Activated CD4-positive, alpha-beta T cell treated with anti-CD3 and anti-CD28 coated beads, Interleukin-2, amount 50 U/mL, for 1 hour (primary cell): Measurements from ENCODE around the gene UCN.
"Not testable (repeated sequence)": the region's sequence is repeated elsewhere in the genome, so short reads cannot be mapped to it uniquely, and the experiment has no call there.

Experiments
- DNase-seq: peaks from one replicate; pipeline ENCODE4 v3.0.0-alpha.2; 2020

Gene UCN

GRCh38 chr2:27313882-27314645, 5.8 kb upstream of the UCN start:
- no peak for DNase-seq

DNA sequence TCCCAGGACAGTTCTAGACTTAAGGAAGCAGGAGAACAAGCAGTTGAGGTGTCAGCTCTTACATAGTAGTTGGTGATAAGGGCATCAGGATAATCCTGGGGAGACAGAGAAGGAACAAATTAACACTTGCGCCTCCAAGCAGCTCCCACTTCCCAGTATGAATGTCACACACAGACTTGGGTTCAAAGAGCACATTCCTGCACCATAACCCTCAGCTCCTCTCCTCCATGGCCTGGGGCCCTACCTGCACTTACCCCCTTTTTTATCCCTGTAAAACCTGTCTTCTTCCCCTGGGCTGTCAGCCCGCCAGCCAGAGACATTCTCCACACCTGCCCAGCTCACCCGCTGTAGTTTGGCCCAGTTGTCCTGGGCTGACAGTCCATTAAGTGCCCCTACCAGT, 3.9 kb upstream of the UCN start:
- no peak for DNase-seq

GRCh38 chr2:27309651-27310050, 1.4 kb upstream of the UCN start:
- no peak for DNase-seq

GRCh38 chr2:27307545-27308358, 493 bp downstream of the UCN start:
- DNase-seq: no peak

- DNase-seq: no peak
Observed at GRCh38 chr2:27307287-27307544, 1.0 kb downstream of the UCN start.

GRCh38 chr2:27306573-27307286, 1.5 kb downstream of the UCN start:
- peak; percentile 26 for DNase-seq

DNA sequence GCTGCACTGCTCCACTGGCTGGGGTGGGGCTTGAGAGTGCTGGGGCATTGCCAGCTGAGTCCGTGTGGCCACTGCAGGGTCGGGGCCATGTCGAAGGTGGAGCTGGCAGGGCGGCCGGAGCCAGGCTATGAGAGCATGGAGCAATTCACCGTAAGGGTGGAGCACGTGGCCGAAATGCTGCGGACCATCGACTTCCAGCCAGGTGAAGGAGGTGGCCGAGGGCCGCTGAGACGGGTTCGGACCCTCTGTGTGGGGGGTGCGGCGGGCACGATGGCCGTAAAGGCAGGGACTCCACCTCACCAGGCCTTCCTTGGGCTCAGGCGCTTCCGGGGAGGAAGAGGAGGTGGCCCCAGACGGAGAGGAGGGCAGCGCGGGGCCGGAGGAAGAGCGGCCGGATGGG, 2.1 kb downstream of the UCN start:
- no peak for DNase-seq

- DNase-seq: no peak
Observed at GRCh38 chr2:27305516-27305915, 2.7 kb downstream of the UCN start.

DNA sequence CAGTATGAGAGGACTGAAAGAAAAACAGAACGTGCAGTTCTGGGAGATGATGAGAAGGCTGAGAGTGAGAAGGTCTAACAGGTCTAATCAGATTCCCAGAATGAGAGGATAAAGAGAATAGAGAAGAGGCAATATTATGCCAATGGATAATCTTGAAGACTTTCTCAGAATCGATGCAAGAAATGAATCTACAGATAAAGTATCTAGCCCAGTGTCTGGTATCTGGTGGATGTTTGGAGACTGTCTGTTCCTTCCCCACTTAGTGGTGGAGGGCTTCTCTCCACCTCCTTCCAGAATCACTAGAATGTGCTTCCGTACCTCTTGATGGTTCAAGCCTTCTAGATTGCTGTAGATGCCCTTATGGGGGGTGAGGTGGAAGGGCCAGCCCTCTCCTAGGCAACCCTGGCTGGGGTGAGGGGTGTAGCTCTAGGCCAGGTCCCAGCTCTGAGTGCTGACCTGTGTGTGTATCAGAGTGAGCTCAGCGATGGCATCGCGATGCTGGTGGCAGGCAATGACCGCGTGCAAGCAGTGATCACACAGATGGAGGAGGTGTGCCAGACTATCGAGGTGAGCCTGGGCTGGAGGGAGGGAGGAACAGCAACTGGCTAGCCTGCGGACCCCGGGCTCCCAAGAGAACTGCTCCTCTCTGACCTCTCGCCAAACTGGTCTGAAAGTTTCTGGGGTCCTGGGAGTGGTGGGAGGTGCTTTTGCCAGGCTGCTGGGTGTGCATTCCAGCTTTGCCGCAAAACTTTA, 3.6 kb downstream of the UCN start:
- no peak for DNase-seq

DNA sequence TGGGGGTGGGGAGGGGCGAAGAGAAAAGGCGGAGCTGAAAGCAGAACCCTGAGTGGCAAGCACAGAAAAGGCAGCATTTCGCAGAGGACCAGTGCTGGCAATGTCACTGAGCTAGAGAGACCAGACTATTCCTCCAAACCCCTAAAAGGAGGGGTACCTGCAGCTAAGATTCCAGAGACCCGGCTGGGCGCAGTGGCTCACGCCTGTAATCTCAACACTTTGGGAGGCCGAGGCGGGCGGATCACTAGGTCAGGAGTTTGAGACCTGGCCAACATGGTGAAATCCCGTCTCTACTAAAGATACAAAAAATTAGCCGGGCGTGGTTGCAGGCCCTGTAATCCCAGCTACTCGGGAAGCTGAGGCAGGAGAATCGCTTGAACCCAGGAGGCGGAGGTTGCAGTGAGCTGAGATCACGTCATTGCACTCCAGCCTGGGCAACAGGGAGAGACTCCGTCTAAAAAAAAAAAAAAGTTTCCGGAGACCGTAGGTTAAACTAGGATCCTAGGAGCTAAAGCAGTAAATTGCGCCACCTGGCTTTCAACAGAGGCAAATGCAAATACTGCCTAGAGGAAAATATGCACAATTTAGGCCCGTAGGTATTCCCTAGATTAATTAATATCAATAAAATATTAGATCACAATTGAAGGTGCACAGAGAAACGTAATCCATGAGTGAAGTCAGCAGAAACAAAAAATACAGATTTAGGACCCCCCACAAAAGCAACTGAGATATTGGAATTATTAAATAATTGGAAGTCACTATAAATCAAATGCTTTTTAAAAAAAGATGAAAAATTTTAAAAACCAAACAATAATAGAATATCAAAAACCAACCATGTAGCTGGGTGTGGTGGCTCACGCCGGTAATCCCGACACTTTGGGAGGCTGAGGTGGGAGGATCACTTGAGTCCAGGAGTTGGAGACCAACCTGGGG, 4.9 kb downstream of the UCN start:
- DNase-seq: no peak

DNA sequence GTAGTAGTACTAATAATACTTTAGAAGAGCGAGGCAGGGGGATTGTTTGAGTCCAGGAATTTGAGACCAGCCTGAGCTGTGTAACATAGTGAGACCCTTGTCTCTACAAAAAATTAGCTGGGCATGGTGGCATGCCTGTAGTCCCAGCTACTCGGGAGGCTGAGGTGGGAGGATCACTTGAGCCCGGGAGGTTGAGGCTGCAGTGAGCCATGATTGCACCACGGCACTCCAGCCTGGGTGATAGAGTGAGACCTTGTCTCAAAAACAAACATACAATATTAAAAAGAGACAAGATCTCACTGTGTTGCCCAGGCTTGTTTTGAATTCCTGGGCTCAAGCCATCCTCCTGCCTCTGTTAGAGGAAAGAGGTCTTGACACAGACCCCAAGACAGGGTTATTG, 7.6 kb downstream of the UCN start:
- not testable (repeated sequence) for DNase-seq

DNA sequence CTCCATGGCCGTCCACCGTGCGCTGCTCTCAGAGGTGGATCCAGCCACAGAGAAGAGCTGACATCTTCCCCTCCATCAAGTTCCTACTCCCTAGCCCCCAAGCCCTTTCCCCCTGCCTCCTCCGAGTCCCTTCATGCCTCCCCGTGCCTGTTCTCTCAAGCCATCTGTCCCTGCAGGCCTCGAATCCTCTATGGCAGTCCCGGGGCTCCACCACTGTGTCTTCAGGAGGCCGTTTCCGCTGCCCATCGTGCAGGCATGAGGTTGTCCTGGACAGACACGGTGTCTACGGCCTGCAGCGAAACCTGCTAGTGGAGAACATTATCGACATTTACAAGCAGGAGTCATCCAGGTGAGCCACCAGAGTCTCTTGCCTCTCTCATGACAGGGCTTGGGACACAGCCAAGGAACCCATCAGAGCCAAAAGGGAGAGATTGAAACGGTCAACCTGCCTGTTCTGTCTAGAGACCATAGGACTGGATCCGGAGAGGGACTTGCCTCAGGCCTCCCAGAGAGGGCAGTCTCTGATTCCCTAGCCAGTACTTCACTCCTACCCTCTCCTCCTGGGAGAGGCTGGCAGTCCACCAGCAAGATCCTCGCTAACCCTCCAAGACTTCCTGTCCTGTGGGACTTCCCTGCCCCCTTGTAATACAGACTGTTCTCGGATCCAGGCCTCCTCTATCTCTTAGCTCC, 9.7 kb downstream of the UCN start:
- DNase-seq: no peak

GRCh38 chr2:27297195-27297594, 11.1 kb downstream of the UCN start:
- DNase-seq: no peak

DNA sequence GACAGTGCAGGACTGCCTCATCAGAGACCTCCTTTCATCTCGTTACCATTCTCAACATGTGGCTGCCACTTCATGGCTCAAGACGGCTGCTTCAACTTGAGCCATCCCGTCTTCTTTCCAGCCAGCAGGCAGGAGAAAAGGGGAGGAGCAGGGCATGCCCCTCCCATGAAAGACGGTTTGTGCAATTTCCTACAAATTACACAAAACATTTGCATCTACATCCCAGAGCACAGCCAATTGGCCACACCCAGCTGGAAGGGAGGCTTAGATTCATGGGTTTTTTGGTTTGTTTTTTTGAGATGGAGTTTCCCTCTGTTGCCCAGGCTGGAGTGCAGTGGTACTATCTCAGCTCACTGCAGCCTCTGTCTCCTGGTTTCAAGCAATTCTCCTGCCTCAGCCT, 11.8 kb downstream of the UCN start:
- DNase-seq: no peak

DNA sequence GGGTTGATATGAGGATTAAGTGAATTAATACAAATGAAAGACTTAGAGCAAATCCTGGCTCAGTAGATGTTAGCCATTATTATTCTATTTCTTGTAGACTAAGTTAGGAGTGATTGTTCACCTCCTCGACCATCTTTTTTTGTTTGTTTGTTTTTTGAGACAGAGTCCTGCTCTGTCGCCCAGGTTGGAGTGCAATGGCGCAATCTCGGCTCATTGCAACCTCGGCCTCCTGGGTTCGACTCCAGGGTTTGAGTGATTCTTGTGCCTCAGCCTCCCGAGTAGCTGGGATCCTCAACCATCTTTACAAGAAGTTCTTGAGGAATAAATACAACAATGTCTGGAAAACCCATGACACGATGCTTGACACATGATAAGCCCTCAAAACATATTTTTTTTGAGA, 13.3 kb downstream of the UCN start:
- DNase-seq: no peak

DNA sequence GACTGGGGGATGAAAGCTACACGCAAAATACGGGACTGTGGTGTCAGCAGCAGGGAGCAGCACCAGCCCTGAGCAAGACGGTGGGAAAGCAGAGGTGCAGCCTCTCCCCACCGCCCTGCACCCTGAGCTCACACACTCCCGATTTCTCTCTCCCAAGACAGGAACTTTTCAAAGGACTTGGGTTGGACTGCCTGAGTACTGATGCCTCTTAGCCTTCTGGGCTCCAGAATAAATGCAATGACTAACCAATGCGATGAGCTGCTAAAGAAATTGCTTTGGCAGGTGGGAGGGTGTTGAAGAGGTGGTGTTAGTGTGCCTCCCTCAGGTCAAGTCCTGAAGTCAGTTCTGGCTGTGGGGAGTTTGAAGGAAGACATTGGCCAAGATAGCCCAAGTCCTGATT, 16.4 kb downstream of the UCN start:
- DNase-seq: no peak

DNA sequence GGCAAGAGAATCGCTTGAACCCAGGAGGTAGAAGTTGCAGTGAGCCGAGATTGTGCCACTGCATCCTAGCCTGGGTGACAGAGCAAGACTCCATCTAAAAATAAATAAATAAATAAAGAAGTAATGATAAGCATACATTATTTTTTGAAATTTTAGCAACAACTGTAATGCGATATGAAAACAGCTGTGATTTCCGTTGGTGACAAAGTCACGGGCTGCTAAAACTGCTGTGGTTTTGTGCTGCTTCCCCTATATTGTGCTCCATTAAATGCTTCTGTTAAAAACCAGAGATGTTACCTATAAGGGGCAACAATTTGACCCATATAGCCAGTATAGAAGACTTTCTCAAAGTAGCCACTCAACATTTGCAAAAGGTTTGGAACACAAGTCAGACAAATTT, 17.7 kb downstream of the UCN start:
- no peak for DNase-seq

GRCh38 chr2:27288610-27289009, 19.6 kb downstream of the UCN start:
- DNase-seq: no peak

DNA sequence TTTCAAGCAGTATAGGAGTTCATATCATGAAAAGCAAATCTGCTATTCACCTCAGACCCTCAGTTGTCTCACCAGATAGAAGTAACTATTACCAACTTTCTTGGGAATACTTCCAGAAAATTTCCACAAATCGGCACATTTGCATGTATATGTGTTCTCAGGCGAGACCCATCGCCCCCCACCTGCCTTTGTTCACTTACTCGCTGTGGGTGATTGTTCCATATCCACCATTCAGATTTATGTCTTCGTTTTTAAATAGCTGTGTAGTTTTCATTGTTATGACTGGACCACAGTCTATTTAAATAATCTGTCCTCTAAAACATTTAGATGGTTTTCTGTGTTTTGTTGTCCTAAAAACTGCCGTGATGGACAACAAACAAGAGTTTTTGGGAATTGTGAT, 22.8 kb downstream of the UCN start:
- no peak for DNase-seq

DNA sequence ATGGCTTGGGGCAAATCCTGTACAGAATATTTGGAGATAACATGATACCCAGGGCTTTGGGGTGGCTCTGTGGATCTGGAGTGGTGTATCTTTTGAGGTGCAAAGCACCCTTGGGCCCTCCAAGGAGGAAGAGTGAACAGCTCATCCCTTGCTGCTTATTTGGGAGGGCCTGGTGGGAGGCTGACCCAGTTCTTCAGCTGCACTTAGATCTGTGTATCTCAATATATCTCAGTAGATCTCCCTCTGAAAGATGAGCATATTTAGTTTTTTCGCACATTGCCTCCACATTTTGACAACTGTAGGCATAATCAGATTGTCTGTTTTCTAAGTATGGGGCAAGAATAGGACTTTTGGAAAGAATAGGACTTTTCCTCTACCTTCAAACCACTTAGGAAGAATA, 23.2 kb downstream of the UCN start:
- no peak for DNase-seq

- no peak for DNase-seq
Observed at GRCh38 chr2:27282892-27283291, 25.4 kb downstream of the UCN start.
